NCI-H2081 treated with DMSO at 0.1 percent for 48 hours (cell line): ENCODE results near the gene DNAH2.

ENCODE experiments used
- DNase-seq: peaks from one replicate; lab custom pipeline; 2025; lab: John Stamatoyannopoulos, UW

The DNAH2 gene

DNA sequence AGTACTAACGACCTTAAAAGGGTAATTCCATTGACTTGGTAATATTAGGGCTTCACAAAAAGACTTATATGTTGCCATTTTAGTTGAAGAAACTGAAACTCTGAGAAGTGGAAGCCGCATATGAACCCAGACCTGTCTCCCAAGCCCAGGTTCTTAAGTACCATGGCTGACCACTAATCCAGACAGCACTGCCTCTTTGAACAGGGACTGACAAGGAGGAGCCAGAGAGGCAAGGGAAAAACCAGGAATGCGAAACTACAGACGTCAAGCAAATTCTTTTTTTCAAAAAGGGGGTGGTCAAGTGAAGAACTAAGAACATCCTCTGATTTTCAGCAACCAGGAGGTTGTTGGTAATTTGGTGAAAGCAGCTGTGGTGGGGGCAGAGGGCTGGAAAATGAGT lies 155.5 kb downstream of the DNAH2 start:
- no peak for DNase-seq

GRCh38 chr17:7875804-7876370 lies 158.3 kb downstream of the DNAH2 start:
- DNase-seq, result no peak

- DNase-seq, result no peak
Observed at GRCh38 chr17:7878234-7878633, 160.7 kb downstream of the DNAH2 start.

DNA sequence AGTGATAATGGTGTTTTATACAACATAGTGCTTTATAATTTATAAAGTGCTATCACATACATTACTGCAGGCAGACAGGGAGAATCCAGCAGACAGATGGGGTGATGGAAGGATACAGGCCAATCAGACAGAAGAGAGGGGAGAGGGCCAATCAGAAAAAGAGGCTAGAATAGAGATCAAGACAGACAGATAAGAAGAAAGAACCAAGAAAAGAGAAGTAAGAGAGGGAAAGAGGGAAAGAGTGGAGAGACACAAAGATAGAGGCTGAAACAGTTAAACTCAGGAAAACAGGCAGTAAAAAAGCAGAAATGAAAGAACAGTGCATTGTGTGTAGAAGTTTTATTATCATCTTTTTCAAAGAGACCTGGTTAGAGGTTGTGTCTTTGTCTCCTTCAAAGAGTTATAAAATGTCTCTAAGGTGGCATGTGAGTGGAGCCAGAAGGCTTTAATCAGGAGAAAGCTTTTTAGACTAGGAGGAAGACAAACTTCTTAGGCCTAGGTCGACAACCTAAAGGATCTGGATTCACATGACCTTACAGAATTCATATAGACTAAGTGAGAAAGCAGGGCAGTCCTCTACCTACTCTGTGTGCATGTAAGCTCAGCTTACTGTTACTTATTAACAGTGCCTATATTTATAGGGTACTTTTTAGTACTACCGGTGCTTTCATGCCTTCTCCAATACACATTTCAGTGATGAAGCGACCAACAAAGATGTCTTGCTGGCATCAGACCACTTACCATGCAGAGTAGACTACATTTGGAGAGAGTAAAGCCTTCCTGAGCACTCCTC lies 162.7 kb downstream of the DNAH2 start:
- no peak for DNase-seq

DNA sequence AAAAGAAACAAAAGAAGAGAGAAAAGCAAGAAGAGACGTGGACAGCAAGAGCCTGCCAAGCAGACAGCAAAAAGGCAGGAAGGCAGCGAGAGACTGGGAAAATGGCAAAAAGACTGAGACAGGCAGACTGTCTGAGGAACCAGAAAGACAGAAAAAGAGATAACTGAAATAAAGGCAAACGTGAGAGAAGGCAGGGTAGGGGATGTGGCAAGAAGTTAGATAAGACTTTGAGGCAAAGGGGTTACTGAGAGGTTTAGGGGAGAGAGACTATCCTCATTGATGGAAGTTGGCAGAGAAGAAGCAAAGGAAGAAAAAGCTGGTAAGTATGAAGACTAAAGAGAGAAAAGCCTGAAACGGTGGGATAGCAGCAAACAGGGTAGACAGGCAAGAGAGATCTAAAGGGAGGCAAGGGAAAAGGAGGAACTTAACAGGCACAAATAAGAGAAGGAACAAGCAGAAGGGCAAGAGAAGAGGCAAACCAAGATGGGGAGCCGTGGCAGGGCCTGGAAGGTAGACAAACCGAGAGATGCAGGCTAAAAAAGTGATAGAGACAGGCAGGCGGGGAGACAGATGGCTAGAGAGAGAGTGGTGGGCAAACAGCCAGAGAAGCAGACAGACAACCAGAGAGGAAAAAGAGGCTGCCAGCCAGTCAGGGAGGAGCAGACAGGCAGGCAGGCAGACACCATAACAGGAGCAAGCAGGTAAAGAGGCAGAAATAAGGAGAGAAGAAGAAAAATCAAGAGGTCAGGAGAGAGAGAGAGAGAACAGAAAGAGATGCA lies 163.9 kb downstream of the DNAH2 start:
- DNase-seq, result peak; percentile 37

GRCh38 chr17:7882068-7882467 lies 164.5 kb downstream of the DNAH2 start:
- DNase-seq, result no peak

- DNase-seq, result no peak
Observed at GRCh38 chr17:7882629-7883028, 165.1 kb downstream of the DNAH2 start.
